Neural progenitor cell (in vitro differentiated cells): ENCODE results near the gene ITGB1. TPM values are rescaled to one million over a fixed set of nuclear protein-coding genes. Genes with fewer than 3 reads are reported as not detected.

ENCODE experiments used
- DNase-seq: peaks from one replicate; pipeline ENCODE4 v3.0.0-alpha.2; 2016; ENCODE audit warnings: low spot score
- H2AFZ ChIP-seq: fragments of 200-600 bp; sonication (generic); replicated peaks from 2 replicates; pipeline ENCODE4 v1.6.1; 2016; ENCODE audit warnings: antibody characterized with exemption
- H3F3A ChIP-seq: fragments of 200-600 bp; sonication (generic); 2 replicates; pipeline ENCODE4 v1.6.1; 2016; ENCODE audit warnings: antibody characterized with exemption, low read depth
- H3K27ac ChIP-seq: fragments of 200-600 bp; sonication (generic); 2 replicates; pipeline ENCODE4 v1.5.1; 2016; ENCODE audit warnings: mild to moderate bottlenecking
- H3K27me3 ChIP-seq: fragments of 200-600 bp; sonication (generic); 2 replicates; pipeline ENCODE4 v1.6.1; 2016; ENCODE audit warnings: mild to moderate bottlenecking, moderate library complexity
- H3K36me3 ChIP-seq: fragments of 200-600 bp; sonication (generic); 2 replicates; pipeline ENCODE4 v1.5.1; 2016
- H3K4me1 ChIP-seq: fragments of 200-600 bp; sonication (generic); 2 replicates; pipeline ENCODE4 v1.6.1; 2016; ENCODE audit warnings: mixed run types
- H3K4me2 ChIP-seq: fragments of 200-600 bp; sonication (generic); 2 replicates; pipeline ENCODE4 v1.6.1; 2016
- H3K4me3 ChIP-seq: fragments of 200-600 bp; sonication (generic); 2 replicates; pipeline ENCODE4 v1.5.1; 2016
- H3K79me2 ChIP-seq: fragments of 200-600 bp; sonication (generic); 2 replicates; pipeline ENCODE4 v1.6.1; 2016; ENCODE audit warnings: low read depth
- H3K9ac ChIP-seq: fragments of 200-600 bp; sonication (generic); 2 replicates; pipeline ENCODE4 v1.6.1; 2016
- H3K9me3 ChIP-seq: fragments of 200-600 bp; sonication (generic); 2 replicates; pipeline ENCODE4 v1.5.1; 2016; ENCODE audit warnings: low read depth
- H4K20me1 ChIP-seq: fragments of 200-600 bp; sonication (generic); 2 replicates; pipeline ENCODE4 v1.6.1; 2016; ENCODE audit warnings: low read depth
- H3K27ac Mint-ChIP-seq: 3 replicates; pipeline ENCODE4 v1.8.0; 2021; ENCODE audit warnings: mixed read lengths
- H3K27me3 Mint-ChIP-seq: 2 replicates; pipeline ENCODE4 v1.8.0; 2022; ENCODE audit warnings: low read depth, mild to moderate bottlenecking, inconsistent platforms, moderate library complexity, mixed read lengths; ENCODE audit not compliant: insufficient read depth
- H3K36me3 Mint-ChIP-seq: 3 replicates; pipeline ENCODE4 v1.8.0; 2021; ENCODE audit warnings: mixed read lengths
- H3K4me1 Mint-ChIP-seq: 3 replicates; pipeline ENCODE4 v1.8.0; 2021; ENCODE audit warnings: mixed read lengths
- H3K4me3 Mint-ChIP-seq: 3 replicates; pipeline ENCODE4 v1.8.0; 2021; ENCODE audit warnings: mild to moderate bottlenecking, moderate library complexity, mixed read lengths
- H3K9me3 Mint-ChIP-seq: 3 replicates; pipeline ENCODE4 v1.8.0; 2020; ENCODE audit warnings: mixed read lengths
- CTCF ChIP-seq: fragments of 200-600 bp; sonication (generic); IDR thresholded peaks from 2 replicates; pipeline ENCODE4 v1.5.1; 2017; ENCODE audit warnings: antibody characterized with exemption, mild to moderate bottlenecking
- EZH2 ChIP-seq: fragments of 200-600 bp; sonication (generic); IDR thresholded peaks from 2 replicates; pipeline ENCODE4 v1.6.1; 2017; ENCODE audit warnings: antibody characterized with exemption, mild to moderate bottlenecking, moderate library complexity
- EZH2phosphoT487 ChIP-seq: fragments of 200-600 bp; sonication (generic); IDR thresholded peaks from 2 replicates; pipeline ENCODE4 v1.6.1; 2017; ENCODE audit warnings: antibody characterized with exemption
- total RNA-seq: library from RNA; depleted of rRNA; stranded (reverse); fragments of >200 nt; gene quantifications from 2 replicates; pipeline ENCODE4 v1.2.3, GENCODE V29; 2015; ENCODE audit warnings: low replicate concordance

Gene ITGB1
- total RNA-seq, 1 donor from 2014 or later, result 358 TPM

GRCh38 chr10:32942081-32942480 lies 15.9 kb downstream of the ITGB1 start:
- H3K27ac Mint-ChIP-seq, result no peak overlapping the region
- DNase-seq, result no peak
- peaks cover 33% of the 10 kb centered on the region for H3K4me1 ChIP-seq
- no peak overlapping the region for H3K4me2 ChIP-seq
- peaks cover 17% of the 10 kb centered on the region for H3K9me3 Mint-ChIP-seq
- no peaks in the 10 kb centered on the region for H3K36me3 ChIP-seq
- H3K4me1 Mint-ChIP-seq, result peaks cover 37% of the 10 kb centered on the region
- H3K36me3 Mint-ChIP-seq, result peaks cover 18% of the 10 kb centered on the region
- H2AFZ ChIP-seq, result no peak overlapping the region
- H3K27me3 ChIP-seq, result no peaks in the 10 kb centered on the region
- H3K4me3 ChIP-seq, result no peak overlapping the region
- no peak overlapping the region for H3K9ac ChIP-seq
- TF ChIP-seq EZH2phosphoT487 (no peak), EZH2 (no peak), CTCF (no peak)
- H3K27ac ChIP-seq, result no peak overlapping the region
- peaks cover 79% of the 10 kb centered on the region for H4K20me1 ChIP-seq
- peaks cover 100% of the 10 kb centered on the region for H3K79me2 ChIP-seq
- H3K27me3 Mint-ChIP-seq, result no peaks in the 10 kb centered on the region
- no peak overlapping the region for H3K4me3 Mint-ChIP-seq
- no peaks in the 10 kb centered on the region for H3K9me3 ChIP-seq
- H3F3A ChIP-seq, result peaks cover 15% of the 10 kb centered on the region

- peaks cover 86% of the 10 kb centered on the region for H4K20me1 ChIP-seq
- no peaks in the 10 kb centered on the region for H3K36me3 ChIP-seq
- H3K4me3 ChIP-seq, result no peak overlapping the region
- H3K36me3 Mint-ChIP-seq, result peaks cover 18% of the 10 kb centered on the region
- H3K9ac ChIP-seq, result no peak overlapping the region
- peaks cover 33% of the 10 kb centered on the region for H3K4me1 ChIP-seq
- H3K27me3 ChIP-seq, result no peaks in the 10 kb centered on the region
- DNase-seq, result no peak
- peaks cover 100% of the 10 kb centered on the region for H3K79me2 ChIP-seq
- no peak overlapping the region for H3K27ac ChIP-seq
- H2AFZ ChIP-seq, result no peak overlapping the region
- H3F3A ChIP-seq, result peaks cover 15% of the 10 kb centered on the region
- no peaks in the 10 kb centered on the region for H3K9me3 ChIP-seq
- no peak overlapping the region for H3K4me2 ChIP-seq
- peaks cover 16% of the 10 kb centered on the region for H3K9me3 Mint-ChIP-seq
- no peak overlapping the region for H3K27ac Mint-ChIP-seq
- H3K4me3 Mint-ChIP-seq, result no peak overlapping the region
- TF ChIP-seq EZH2, result no peak
- TF ChIP-seq EZH2phosphoT487, result no peak
- TF ChIP-seq CTCF, result no peak
- peaks cover 37% of the 10 kb centered on the region for H3K4me1 Mint-ChIP-seq
- no peaks in the 10 kb centered on the region for H3K27me3 Mint-ChIP-seq
These were observed 16.7 kb downstream of the ITGB1 start for GRCh38 chr10:32941357-32941756.

GRCh38 chr10:32940321-32941301 lies 17.4 kb downstream of the ITGB1 start:
- Histone ChIP-seq H3K4me2 (no peak overlapping the region), H3K9me3 (no peaks in the 10 kb centered on the region), H3K27ac (no peak overlapping the region), H3K27me3 (no peaks in the 10 kb centered on the region), H3K9ac (no peak overlapping the region), H3K79me2 (peaks cover 100% of the 10 kb centered on the region), H3K4me3 (no peak overlapping the region), H2AFZ (no peak overlapping the region), H3K36me3 (no peaks in the 10 kb centered on the region), H3K4me1 (peaks cover 33% of the 10 kb centered on the region), H4K20me1 (peaks cover 94% of the 10 kb centered on the region), H3F3A (peaks cover 15% of the 10 kb centered on the region)
- Mint-ChIP-seq H3K27ac (no peak overlapping the region), H3K4me3 (no peak overlapping the region), H3K9me3 (peaks cover 11% of the 10 kb centered on the region), H3K27me3 (no peaks in the 10 kb centered on the region), H3K4me1 (peaks cover 40% of the 10 kb centered on the region), H3K36me3 (peaks cover 17% of the 10 kb centered on the region)
- no peak for TF ChIP-seq CTCF
- TF ChIP-seq EZH2, result no peak
- no peak for TF ChIP-seq EZH2phosphoT487
- DNase-seq, result no peak
